Mesenteric fat pad (tissue), 1 donor: ENCODE data around the gene R3HDM4. TPM values are rescaled to one million over a fixed set of nuclear protein-coding genes. Genes with fewer than 3 reads are reported as not detected.

Source experiments
- total RNA-seq: library from RNA; stranded (reverse); fragmentation: NEBNext Ultra II Directional; extraction: Animal tissue kit (Norgen Biotek cat#: 25700); gene quantifications from one replicate; pipeline ENCODE4 v1.2.1, GENCODE V29; 2021
- donor health status: DM: yes; HTN: yes; CAD: no.

Gene R3HDM4
- total RNA-seq, 1 donor from 2014 or later: 48.2 TPM

Other genes starting within 250 kb of the R3HDM4 start
- 193 TPM for gene FSTL3, start 236.8 kb downstream of the R3HDM4 start, total RNA-seq
- not detected for gene PRSS57, start 217.8 kb downstream of the R3HDM4 start, total RNA-seq
- gene PALM, start 204.3 kb downstream of the R3HDM4 start, total RNA-seq: 212 TPM
- gene MISP, start 162.1 kb downstream of the R3HDM4 start, total RNA-seq: 0.67 TPM
- gene PTBP1, start 115.8 kb downstream of the R3HDM4 start, total RNA-seq: 236 TPM
- not detected for gene PLPPR3, start 91.3 kb downstream of the R3HDM4 start, total RNA-seq
- 0.39 TPM for gene AZU1, start 85.4 kb downstream of the R3HDM4 start, total RNA-seq
- 0.32 TPM for gene PRTN3, start 72.2 kb downstream of the R3HDM4 start, total RNA-seq
- 1.3 TPM for gene ELANE, start 60.9 kb downstream of the R3HDM4 start, total RNA-seq
- gene CFD, start 53.6 kb downstream of the R3HDM4 start, total RNA-seq: 1,010 TPM
- gene MED16, start 20.0 kb downstream of the R3HDM4 start, total RNA-seq: 28.8 TPM
- gene RNU6-9, start 19.7 kb downstream of the R3HDM4 start, total RNA-seq: not detected
- gene KISS1R, start 4.1 kb upstream of the R3HDM4 start, total RNA-seq: not detected
- 19.5 TPM for gene ARID3A, start 12.8 kb upstream of the R3HDM4 start, total RNA-seq
- gene WDR18, start 71.1 kb upstream of the R3HDM4 start, total RNA-seq: 20.6 TPM
- 0.16 TPM for gene GRIN3B, start 87.2 kb upstream of the R3HDM4 start, total RNA-seq
- gene TMEM259, start 107.9 kb upstream of the R3HDM4 start, total RNA-seq: 143 TPM
- not detected for gene RNU6-2, start 108.3 kb upstream of the R3HDM4 start, total RNA-seq
- gene CNN2, start 113.4 kb upstream of the R3HDM4 start, total RNA-seq: 124 TPM
- gene ABCA7, start 126.9 kb upstream of the R3HDM4 start, total RNA-seq: 19.9 TPM
- gene ARHGAP45, start 153.9 kb upstream of the R3HDM4 start, total RNA-seq: 25.5 TPM
- 205 TPM for gene POLR2E, start 182.2 kb upstream of the R3HDM4 start, total RNA-seq
- 920 TPM for gene GPX4, start 190.8 kb upstream of the R3HDM4 start, total RNA-seq